Measurements from ENCODE around the gene GRXCR2.
"Not testable (repeated sequence)": the region's sequence is repeated elsewhere in the genome, so short reads cannot be mapped to it uniquely, and the experiment has no call there.

The GRXCR2 gene

DNA sequence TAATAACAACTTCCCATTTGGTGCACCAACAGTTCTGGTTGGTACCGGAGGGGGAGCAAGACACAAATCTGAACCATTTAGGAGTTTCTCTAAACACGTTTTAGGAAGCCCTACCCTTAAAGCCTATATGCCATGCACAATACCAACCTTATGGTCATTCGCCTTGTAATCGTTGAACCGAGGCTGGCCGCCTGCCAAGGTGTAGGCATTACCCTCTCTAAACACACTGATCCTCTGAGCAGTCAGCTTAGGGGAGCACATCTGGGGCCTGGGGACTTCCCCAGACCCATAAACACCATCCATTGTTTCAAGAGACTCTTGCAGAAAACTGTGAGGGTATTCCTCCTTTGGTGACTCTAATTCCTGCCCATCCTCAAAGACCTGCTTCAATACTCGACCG, 328 bp downstream of the GRXCR2 start:
- no peak for DNase-seq

DNA sequence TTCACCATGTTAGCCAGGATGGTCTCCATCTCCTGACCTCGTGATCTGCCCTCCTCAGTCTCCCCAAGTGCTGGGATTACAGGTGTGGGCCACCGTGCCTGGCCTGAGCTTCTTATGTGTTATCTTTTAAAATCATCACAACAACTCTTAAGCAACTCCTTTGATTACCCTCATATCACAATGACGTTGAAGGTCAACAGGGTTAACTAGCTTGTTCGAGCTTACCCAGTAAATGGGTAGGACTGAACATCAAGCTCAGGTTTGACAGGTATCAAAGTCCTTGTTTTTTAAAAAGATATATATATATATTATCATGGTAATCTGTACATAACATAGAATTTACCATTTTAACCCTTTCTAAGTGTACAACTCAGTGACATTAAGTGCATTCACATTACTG, 3.1 kb downstream of the GRXCR2 start:
- DNase-seq, result no peak

GRCh38 chr5:145867806-145868205, 5.0 kb downstream of the GRXCR2 start:
- no peak for DNase-seq

GRCh38 chr5:145864432-145864831, 8.4 kb downstream of the GRXCR2 start:
- not testable (repeated sequence) for DNase-seq

DNA sequence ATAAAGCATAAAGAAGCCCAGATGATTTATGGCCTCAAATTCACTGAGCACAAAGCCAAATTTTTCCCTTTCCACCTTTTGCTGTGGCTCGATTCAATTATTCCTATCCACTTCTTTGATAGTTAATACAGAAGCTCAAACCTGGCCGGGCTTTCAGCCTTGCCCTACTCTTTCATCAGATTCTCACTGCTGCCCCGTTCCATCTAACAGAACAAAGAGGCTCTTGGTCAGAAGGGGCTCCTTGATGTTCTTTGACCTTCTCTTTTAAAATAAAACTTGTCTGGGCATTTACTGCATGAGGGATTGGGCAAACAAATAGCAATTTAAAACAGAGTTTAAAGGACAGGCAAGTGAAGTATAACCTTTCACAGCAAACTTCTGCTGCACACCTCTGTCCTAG, 9.8 kb downstream of the GRXCR2 start:
- no peak for DNase-seq

- DNase-seq, result no peak
Observed at GRCh38 chr5:145859897-145860296, 12.9 kb downstream of the GRXCR2 start.

- no peak for DNase-seq
Observed at GRCh38 chr5:145859453-145859852, 13.4 kb downstream of the GRXCR2 start.

GRCh38 chr5:145858959-145859358, 13.9 kb downstream of the GRXCR2 start:
- no peak for DNase-seq

DNA sequence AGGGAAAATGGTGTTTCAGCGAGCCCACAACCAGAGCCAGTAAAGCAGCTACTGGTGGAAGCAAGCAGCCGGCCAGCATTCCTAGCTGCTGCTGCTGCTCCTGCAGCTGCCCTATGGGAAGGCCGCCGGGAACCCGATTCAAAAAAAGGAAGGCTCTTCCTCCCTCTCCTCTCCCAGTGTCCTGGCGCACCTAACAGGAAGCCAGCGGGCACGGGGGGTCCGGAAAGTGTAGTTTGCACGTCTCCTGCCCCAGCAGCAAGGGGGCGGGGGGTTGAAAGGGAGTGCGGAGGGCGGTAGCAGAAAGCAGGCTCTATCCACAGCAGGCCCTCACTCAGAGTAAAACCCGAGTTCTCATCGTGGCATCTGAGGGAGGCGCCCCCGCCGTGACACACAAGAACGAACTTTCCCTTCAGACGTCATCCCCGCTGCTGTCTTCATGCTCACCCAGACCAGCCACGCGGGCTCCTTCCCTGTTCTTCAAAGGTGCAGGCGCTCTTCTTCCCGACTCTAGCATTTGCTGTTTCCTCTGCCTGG, 16.5 kb downstream of the GRXCR2 start:
- DNase-seq, result no peak

DNA sequence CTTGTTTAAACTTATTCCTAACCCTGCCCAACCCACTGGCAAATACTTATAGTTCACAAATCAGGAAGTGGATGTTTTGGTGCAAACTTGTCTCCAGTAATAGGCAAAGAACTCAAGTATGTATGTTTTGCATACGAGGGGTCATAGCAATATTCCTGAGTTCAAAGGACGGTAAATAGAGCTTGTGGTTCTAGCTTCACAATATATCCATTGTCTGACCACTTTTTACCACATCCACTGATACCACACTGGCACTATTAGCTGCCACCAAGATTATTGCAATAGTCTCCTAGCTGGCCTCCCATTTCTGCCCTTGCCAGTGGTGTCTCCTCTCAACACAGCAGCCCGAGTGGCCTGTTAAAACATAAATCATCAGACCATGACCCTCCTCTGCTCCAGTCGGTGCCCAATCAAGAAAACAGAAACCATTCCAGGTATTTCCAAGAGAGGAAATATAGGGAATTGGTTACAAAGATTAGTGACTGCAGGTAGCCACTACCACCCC, 17.0 kb downstream of the GRXCR2 start:
- no peak for DNase-seq

GRCh38 chr5:145854651-145855258, 18.1 kb downstream of the GRXCR2 start:
- no peak for DNase-seq

GRCh38 chr5:145853781-145854376, 18.9 kb downstream of the GRXCR2 start:
- DNase-seq, result no peak

DNA sequence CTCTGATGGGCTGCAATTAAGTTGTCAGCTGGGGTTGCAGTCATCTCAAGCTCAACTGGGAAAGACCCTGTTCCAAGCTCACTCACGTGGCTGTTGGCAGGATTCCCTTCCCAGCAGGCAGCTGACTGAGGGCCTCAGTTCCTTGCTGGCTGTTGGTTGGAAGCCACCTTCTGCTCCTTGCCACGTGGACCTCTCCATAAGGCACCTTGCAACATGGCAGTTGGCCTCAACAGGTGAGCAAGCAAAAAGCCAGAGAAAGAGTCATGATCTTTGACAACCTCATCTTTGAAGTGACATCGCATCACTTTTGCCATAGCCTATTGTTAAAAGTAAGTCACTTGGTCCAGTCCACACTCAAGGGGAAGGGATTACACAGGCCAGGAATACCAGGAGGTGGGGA, 19.8 kb downstream of the GRXCR2 start:
- no peak for DNase-seq

DNA sequence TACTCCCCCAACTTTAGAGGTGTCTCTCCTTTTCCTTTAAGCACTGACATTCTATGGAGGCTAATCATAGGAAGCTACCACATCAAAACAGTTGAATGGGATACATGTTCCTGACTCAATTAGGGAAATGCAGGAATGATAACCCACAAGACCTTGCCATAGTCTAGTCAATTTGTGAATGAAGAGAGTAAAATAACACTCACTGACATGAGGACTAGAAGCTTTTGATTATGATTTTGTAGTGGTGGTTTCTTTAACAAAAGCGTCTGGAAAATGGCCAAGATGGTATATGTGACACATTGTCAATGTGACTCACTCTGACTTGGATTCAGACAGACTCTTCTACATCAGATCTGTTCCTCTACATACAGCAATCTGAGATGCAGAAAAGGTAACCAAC, 24.0 kb downstream of the GRXCR2 start:
- DNase-seq, result no peak

- DNase-seq, result no peak
Observed at GRCh38 chr5:145847499-145848497, 25.0 kb downstream of the GRXCR2 start.

DNA sequence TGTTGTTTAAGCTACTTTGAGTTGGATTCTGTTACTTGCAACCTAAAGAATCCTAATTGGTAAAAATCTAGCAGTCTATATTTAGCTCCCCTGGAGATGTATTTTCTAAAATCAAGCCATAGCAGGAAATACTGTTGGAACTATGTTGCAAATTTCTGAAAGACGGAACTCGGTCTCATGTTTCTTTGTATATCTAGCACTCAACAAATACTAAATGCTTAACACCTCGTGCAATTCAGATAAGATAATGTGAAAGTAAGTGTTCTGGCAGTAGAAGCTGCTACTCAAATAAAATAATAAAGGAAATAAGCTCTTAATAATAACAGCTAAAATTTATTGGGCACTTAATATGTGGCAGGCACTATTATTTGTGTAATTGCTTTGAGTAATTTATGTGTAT, 26.7 kb downstream of the GRXCR2 start:
- no peak for DNase-seq

DNA sequence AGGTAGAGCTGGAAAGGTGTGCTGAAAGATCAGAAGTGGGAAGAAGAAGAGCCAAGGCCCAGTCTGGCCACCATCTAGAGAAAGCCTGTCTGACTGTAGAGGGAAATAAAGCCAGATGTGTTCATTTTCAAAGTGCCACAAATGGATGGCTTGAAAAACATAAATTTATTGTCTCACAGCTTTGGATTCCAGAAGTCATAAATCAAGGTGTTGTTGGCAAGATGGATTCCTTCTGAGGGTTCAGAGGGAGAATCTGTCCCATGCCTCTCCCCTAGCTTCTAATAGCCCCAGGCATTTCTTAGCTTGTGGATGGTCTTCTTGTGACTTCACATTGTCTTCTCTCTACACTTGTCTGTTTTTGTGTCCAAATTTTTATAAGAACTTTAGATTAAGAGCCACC, 31.5 kb downstream of the GRXCR2 start:
- no peak for DNase-seq

GRCh38 chr5:145840458-145841132, 32.2 kb downstream of the GRXCR2 start:
- no peak for DNase-seq

- DNase-seq, result no peak
Observed at GRCh38 chr5:145838276-145838675, 34.5 kb downstream of the GRXCR2 start.

- not testable (repeated sequence) for DNase-seq
Observed at GRCh38 chr5:145836241-145836640, 36.6 kb downstream of the GRXCR2 start.

DNA sequence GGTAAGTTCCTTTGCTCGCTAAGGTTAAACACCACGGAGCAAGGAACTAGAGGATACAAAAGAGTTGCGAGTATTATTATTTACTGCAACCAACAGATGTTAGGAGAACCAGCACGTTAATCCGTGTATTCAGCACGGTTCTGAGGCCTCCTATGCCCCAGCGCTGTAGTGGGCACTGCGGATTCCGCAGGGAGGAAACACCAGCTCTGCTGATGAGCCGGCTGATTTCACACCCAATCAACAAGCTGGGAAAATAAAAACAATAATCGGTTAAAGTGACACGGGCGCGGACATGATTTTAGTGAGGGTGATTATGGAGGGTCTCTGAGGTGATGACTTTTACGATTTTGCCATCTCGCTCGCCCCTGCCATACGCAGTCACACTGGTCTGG, 37.0 kb downstream of the GRXCR2 start:
- DNase-seq, result no peak

GRCh38 chr5:145834917-145835847, 37.6 kb downstream of the GRXCR2 start, which contains the start of gene PRELID2:
Gene PRELID2, minus strand, starts transcription at chr5:145835342. Its CDS starts 91 bp downstream, at chr5:145835251.
- peak; percentile 74 for DNase-seq
